HCT116 (cell line): Measurements from ENCODE around the gene TNS2.

Experiments
- EZH2phosphoT487 ChIP-seq: fragments of 200-600 bp; IDR thresholded peaks from 2 replicates; pipeline ENCODE4 v1.6.1; 2018; ENCODE audit warnings: antibody characterized with exemption, borderline replicate concordance
- SRF ChIP-seq: IDR thresholded peaks from 2 replicates; pipeline ENCODE4 v1.6.1; 2012; ENCODE audit warnings: low read depth
- ZNF274 ChIP-seq: fragments of 200-500 bp; sonication (Bioruptor generic); IDR thresholded peaks from 2 replicates; pipeline ENCODE4 v1.6.1; 2014; ENCODE audit warnings: mild to moderate bottlenecking, low read depth, low read length, inconsistent platforms
- TF ChIP-seq, protein P1 (sequence below), 3 experiments: fragments of 200-600 bp in 1 of 3; sonication (generic) in 1 of 3; IDR thresholded peaks in 2 of 3; conservative IDR thresholded peaks in 1 of 3; 2 replicates each; pipeline ENCODE4 v1.5.1; 2012 to 2017; ENCODE audit warnings: low read depth in 2 of 3, low read length in 2 of 3, antibody characterized with exemption in 1 of 3, borderline replicate concordance in 1 of 3, control low read depth in 1 of 3, mild to moderate bottlenecking in 1 of 3, mixed read lengths in 1 of 3, mixed run types in 1 of 3, moderate library complexity in 1 of 3; ENCODE audit not compliant: insufficient read depth in 1 of 3

DNA sequence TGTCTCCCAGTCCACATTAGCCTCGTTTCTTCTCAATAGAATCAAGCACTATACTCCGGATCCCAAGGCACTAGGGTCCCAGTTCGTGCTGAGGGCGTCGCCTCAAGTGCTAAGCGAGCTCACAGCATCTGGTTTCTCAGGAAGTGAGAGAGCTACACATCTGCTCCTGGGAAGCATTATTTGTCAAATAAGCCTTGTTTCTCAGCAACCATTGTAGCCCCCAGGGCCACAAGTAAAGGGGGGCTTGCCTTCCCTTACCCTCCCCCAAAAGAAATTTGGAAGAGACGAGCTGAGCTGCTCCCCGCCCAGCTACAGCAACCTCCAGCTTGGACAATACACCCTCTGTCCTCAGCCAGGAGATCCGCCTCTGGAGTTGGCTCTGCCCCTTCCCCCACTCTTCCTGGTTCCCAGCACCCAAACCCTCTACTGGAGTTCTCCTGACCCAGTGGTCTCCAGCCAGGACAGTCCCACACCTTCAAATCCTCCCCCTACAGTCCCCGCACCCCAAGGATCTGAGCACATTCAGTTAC, 5.7 kb upstream of the TNS2 start:
- TF ChIP-seq, protein P1, sequence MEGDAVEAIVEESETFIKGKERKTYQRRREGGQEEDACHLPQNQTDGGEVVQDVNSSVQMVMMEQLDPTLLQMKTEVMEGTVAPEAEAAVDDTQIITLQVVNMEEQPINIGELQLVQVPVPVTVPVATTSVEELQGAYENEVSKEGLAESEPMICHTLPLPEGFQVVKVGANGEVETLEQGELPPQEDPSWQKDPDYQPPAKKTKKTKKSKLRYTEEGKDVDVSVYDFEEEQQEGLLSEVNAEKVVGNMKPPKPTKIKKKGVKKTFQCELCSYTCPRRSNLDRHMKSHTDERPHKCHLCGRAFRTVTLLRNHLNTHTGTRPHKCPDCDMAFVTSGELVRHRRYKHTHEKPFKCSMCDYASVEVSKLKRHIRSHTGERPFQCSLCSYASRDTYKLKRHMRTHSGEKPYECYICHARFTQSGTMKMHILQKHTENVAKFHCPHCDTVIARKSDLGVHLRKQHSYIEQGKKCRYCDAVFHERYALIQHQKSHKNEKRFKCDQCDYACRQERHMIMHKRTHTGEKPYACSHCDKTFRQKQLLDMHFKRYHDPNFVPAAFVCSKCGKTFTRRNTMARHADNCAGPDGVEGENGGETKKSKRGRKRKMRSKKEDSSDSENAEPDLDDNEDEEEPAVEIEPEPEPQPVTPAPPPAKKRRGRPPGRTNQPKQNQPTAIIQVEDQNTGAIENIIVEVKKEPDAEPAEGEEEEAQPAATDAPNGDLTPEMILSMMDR (IDR thresholded peaks at IDR 0.05 in 2 of 3, conservative IDR thresholded peaks at IDR 0.05 in 1 of 3; ENCODE audit: borderline replicate concordance in 1 of 3, insufficient read depth in 1 of 3, low read depth in 2 of 3, low read length in 2 of 3): no peak
- TF ChIP-seq EZH2phosphoT487 (no peak), SRF (no peak), ZNF274 (no peak)
